Stimulated activated CD8-positive, alpha-beta memory T cell treated with anti-CD3 and anti-CD28 coated beads, Interleukin-15, amount 100 ng/mL, for 24 hours (primary cell): Measurements from ENCODE around the gene NEURL2.
A peak's percentile ranks its signal among the peaks of the same experiment; 100 is the strongest.
"Not testable (repeated sequence)": the region's sequence is repeated elsewhere in the genome, so short reads cannot be mapped to it uniquely, and the experiment has no call there.

Experiments used
- DNase-seq: peaks from one replicate; pipeline ENCODE4 v3.0.0-alpha.2; 2020; ENCODE audit warnings: low read depth

The NEURL2 gene

GRCh38 chr20:45919542-45920399 is 28.8 kb upstream of the NEURL2 start:
- DNase-seq = no peak

- DNase-seq = no peak
These were observed 27.9 kb upstream of the NEURL2 start for GRCh38 chr20:45918779-45919537.

GRCh38 chr20:45918182-45918737 is 27.3 kb upstream of the NEURL2 start:
- DNase-seq = no peak

- no peak for DNase-seq
These were observed 26.8 kb upstream of the NEURL2 start for GRCh38 chr20:45917790-45918141.

DNA sequence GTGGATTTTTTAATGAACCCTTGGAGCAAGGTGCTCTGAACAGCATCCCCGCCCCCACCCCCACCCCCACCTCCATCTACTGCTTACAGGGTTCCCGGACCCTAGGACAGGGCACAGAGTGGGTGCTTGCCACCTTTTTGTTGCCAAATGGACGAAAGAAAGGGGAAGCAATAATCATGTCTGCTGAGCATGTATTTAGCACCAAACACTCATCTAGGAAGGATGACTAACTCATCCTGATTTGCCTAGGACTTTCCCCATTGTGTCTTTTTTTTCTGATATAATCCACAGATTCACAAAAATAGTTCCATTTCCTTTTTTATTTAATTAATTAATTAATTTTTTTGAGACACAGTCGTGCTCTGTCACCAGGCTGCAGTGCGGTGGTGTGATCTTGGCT is 22.1 kb upstream of the NEURL2 start:
- DNase-seq = no peak

GRCh38 chr20:45912344-45912682 is 21.3 kb upstream of the NEURL2 start:
- DNase-seq = no peak

DNA sequence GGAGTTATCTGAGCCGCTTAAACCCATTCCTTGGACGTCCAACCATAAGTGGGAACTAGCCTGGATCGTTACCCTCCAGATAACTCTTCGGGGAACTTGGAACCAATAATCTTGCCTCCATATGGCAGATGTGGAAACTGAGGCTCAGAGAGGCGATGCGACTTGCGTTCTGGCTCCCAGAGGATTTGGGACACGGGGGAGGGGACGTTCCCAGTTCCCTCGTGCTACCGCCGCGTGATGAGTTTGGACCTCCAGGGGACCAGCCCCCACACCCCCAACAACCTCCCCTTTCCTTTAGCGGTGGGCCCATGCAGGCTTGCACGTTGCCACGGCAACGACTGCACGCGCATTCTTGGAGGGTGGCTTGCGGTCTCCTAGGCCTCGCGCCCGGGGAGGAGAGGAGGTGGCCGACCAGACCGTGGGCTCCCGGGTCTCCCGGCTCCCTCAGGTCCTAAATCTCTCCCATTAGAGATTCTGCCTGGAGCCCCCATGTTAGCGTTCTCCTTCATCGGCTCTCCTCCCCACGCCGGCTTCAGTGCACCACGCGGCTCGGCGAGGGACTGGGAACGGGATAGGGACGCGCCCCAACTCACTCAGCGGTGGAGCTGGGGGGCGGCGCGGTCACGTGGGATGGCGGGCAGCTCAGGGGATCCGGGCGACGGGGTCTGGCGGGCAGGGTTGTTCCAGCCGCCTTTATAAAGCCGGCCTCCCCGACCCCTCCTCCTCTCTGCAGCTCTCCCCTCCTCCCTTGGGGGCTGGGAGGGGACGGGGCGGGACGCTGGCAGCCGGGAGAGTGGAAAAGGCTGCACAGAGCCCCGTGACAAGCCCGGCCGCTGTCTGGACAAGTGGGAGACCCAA is 20.7 kb upstream of the NEURL2 start, which contains the start of gene PLTP:
PLTP (minus strand) TSS at position 670 of the 858 bp plus-strand sequence. CDS start 703 bp downstream, outside the sequence.
- DNase-seq = no peak

DNA sequence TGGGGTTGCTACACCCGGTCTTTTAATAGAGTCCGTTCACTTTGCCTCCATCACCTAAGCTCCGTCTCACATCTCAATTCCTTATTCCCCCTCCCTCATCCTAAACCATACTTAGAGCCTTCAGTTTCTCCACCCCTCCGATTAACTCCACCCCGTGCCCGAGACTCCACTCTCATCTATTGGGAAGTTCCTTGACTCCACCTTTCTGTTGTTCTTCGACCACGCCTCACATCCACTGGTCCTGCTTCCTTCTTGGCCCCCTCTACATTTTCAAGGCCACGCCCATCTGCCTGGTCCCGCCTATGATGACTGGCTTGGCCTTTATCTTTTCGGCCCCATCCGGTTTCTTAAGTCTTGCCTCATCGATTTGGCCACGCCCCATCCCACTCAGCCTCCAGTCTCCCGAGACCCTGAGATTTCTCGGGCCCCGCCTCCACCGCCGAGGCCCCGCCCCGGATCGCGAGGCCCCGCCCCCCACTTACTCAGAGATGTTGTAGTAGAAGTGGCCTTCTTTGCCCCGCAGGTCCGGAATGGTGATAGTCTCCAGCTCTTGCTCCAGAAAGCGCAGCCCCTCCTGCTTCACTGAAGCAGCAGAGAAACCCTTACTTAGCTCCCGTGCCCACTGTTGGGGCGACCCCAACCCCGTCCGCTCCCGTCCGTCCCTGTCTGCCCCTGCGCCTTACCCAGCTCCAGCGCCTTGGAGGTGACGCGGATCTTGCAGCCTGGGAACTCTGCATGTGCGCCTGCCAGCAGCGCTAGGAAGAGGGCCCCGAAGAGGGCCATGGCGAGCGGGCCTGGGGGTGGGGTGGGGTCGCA is 19.9 kb upstream of the NEURL2 start:
- DNase-seq = peak; percentile 92

- DNase-seq = no peak
These were observed 19.0 kb upstream of the NEURL2 start for GRCh38 chr20:45909817-45910669.

DNA sequence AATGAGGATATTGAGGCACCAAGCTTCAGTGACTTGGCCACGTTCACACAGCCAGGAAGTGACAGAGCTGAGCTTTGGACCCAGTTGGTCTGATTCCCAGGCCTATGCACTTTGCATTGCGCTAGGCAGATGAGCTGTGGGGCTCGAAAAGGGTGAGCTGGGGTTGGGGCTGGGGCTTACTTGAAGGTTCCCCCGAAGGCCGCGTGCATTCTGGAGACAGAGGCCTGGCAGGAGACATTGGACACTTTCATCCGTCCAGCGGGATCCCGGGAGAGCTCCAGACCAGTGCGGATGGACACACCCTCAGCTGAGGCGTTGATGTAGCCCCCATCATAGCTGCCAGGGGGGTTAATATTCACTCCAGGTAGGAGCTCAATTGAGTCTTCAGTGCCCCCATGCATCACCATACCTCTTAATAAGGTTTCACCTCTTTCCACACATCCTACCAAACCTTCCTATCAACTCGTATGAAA is 18.4 kb upstream of the NEURL2 start:
- no peak for DNase-seq

GRCh38 chr20:45908084-45908483 is 17.1 kb upstream of the NEURL2 start:
- no peak for DNase-seq

DNA sequence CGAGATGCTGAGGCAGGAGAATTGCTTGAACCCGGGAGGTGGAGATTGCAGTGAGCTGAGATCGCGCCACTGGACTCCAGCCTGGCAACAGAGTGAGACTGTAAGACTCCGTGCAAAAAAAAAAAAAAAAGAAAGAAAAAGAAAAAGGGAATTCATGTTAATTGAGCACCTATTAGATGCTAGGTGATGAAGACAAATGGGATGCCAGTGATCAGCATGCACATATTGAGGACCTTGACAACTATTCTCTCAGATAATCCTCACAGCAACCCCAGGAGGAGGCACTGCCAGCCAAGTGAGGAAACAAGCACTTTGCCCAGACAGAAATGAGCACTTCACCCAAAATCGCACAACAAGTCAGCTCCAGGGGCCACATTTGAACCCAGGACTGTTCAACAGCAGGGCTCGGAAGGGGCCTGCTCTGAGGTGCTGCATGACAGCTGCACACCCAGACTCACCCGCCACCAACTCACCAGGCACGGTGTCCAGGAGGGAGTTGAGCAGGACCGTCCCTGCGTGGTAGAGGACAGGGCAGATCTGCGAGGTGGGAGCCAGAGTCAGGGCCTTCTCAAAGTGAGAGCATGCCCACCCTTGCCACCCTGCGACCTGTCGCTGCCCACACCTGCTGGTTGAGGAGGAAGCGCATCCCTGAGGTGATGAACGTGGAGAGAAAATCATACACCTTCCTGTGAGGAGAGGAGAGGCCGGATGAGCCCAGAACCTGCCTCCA is 16.4 kb upstream of the NEURL2 start:
- DNase-seq = no peak

DNA sequence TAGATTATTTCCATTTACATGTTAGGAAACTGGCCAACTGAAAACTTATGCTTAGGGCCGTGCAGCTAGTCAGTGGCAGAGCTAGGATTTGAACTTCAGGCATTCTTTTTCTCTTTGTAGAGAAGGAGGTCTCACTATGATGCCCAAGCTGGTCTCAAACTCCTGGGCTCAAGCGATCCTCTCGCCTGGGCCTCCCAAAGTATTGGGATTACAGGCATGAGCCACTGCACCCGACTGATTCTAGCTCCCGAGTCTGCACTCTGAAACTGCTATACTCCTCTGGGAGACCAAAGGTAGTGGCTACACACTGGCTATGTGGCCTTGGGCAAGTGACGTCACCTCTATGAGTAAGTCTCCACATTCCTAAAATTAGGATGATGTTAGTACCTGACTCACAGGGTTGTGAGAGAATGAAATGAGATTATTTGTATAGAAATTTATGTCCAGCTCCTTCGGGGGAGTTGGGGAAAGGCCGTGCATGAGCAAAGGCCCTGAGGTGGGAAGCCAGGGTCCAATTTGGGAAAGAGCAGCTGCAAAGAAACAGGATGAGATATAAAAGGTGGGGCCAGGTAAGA is 14.6 kb upstream of the NEURL2 start:
- no peak for DNase-seq

DNA sequence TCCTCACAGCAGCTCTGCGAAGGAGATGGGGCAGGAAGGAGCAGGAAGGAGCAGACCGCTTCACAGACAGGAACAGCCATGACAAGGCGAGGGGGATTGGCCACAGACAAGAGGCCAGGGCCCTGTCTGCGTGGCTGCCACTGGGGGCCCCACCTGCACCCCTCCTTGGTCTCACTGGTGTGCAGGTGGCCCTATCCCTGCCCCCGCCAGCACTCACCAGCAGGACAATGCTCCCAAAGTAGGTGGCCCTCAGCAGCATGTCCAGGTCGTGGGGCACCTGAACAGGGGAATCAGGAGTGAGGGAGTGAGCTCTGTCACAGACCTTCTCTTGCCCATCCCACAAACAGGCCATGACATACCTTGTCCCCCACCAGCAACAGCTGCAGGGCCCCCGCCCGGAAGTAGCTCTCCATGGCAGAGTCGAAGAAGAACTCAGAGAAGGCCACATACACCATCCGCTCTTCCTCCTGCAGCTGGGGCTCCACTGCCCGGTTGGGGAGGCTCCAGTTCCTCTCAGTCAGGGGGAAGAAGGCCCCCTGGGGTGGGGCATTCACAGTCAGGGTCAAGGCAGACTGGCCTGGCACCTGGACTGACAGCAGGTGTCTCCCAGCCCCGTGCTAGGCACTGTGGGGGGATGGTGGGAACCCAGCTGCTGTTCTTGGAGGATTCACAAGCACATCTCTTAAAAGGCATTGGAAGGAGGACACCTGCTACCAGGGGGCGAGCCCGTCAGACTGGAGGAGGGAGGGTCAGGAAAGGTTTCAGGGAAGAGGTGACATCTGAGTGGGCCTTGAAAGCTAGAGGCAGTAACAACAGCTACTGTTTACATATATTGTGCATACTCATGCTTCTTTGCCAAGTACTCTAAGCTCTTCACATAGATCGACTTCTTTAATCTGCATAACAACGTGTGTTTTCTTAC is 13.8 kb upstream of the NEURL2 start:
- no peak for DNase-seq

- DNase-seq = no peak
These were observed 11.2 kb upstream of the NEURL2 start for GRCh38 chr20:45902199-45902701.

DNA sequence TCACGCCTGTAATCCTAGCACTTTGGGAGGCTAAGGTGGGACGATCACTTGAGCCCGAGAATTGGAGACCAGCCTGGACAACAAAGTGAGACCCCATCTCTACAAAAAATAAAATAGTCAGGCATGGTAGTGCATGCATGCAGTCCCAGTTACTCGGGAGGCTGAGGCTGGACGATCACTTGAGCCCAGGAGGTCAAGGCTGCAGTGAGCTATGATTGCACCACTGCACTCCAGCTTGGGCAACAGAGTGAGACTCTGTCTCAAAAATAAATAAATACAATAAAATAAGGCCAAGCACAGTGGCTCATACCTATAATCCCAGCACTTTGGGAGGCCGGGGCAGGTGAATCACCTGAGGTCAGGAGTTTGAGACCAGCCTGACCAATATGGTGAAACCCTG is 10.3 kb upstream of the NEURL2 start:
- not testable (repeated sequence) for DNase-seq

- no peak for DNase-seq
These were observed 8.2 kb upstream of the NEURL2 start for GRCh38 chr20:45899046-45899835.
